Endothelial cell of umbilical vein (primary cell): ENCODE results near the gene DTNA. TPM values are rescaled to one million over a fixed set of nuclear protein-coding genes. Genes with fewer than 3 reads are reported as not detected.

Experiments used
- BruUV-seq: library from RNA; stranded (reverse); fragments of 400-500 nt; replicated peaks from 2 replicates; lab custom pipeline; 2021; lab: Mats Ljungman, UMichigan
- CTCF ChIA-PET: fragments of 300-600, 350-600 bp; sonication (Branson Sonifier 250); formaldehyde crosslinking; loops from one replicate; lab custom pipeline; 2021; ENCODE audit warnings: antibody characterized with exemption, inconsistent platforms; lab: Charles Lee
- POLR2A ChIA-PET: fragments of 300-600, 350-600 bp; sonication (Branson Sonifier 250); formaldehyde crosslinking; loops from one replicate; lab custom pipeline; 2021; ENCODE audit warnings: antibody characterized with exemption, inconsistent platforms; lab: Charles Lee
- DNase-seq: peaks from one replicate; pipeline ENCODE4 v3.0.0-alpha.2; 2011; ENCODE audit warnings: low read depth, low spot score
- FAIRE-seq: peaks from 2 replicates; lab custom pipeline; 2011; peaks lifted over from hg19 to GRCh38; lab: Jason Lieb, UNC
- H2AFZ ChIP-seq: 2 replicates; pipeline ENCODE4 v1.6.0; 2012; ENCODE audit warnings: low read depth, low read length, control low read depth, inconsistent platforms
- H3K27ac ChIP-seq: 2 replicates; pipeline ENCODE4 v1.5.1; 2011; ENCODE audit warnings: low read depth, mild to moderate bottlenecking, control low read depth, low read length, moderate library complexity; ENCODE audit not compliant: insufficient read depth
- H3K27me3 ChIP-seq, 2 experiments: 2 replicates each; pipeline versions ENCODE4 v1.6.0 to v1.6.1; 2011; ENCODE audit warnings: low read length in 2 of 2, mixed read lengths in 1 of 2; ENCODE audit not compliant: control insufficient read depth in 2 of 2, insufficient read depth in 2 of 2
- H3K36me3 ChIP-seq, 2 experiments: 2 replicates in 1 of 2; 3 replicates in 1 of 2; pipeline ENCODE4 v1.5.1; 2011; ENCODE audit warnings: low read length in 2 of 2, mild to moderate bottlenecking in 1 of 2, moderate library complexity in 1 of 2; ENCODE audit not compliant: control insufficient read depth in 2 of 2, insufficient read depth in 2 of 2; ENCODE audit errors: extremely low read depth in 1 of 2
- H3K4me1 ChIP-seq: 3 replicates; pipeline ENCODE4 v1.5.1; 2011; ENCODE audit warnings: mild to moderate bottlenecking, low read length; ENCODE audit not compliant: control insufficient read depth, insufficient read depth; ENCODE audit errors: extremely low read depth
- H3K4me2 ChIP-seq: 2 replicates; pipeline ENCODE4 v1.6.1; 2011; ENCODE audit warnings: low read length, control low read depth, mixed read lengths; ENCODE audit not compliant: insufficient read depth
- H3K4me3 ChIP-seq, 3 experiments: fragments of 200-600 bp in 1 of 3; sonication (generic), shearing (Covaris generic) in 1 of 3; replicated peaks in 1 of 3; 2 replicates each; pipeline ENCODE4 v1.5.1; 2011 to 2016; ENCODE audit warnings: control low read depth in 3 of 3, low read length in 3 of 3, mild to moderate bottlenecking in 2 of 3, inconsistent platforms in 1 of 3, low read depth in 1 of 3, moderate library complexity in 1 of 3; ENCODE audit not compliant: insufficient read depth in 1 of 3
- H3K79me2 ChIP-seq: 2 replicates; pipeline ENCODE4 v1.6.0; 2012; ENCODE audit warnings: low read length, inconsistent platforms; ENCODE audit not compliant: control insufficient read depth, insufficient read depth
- H3K9ac ChIP-seq: replicated peaks from 2 replicates; pipeline ENCODE3; 2011; ENCODE audit warnings: low read length, control low read depth; ENCODE audit not compliant: insufficient read depth; ENCODE audit errors: extremely low read depth
- H3K9me1 ChIP-seq: replicated peaks from 3 replicates; pipeline ENCODE4 v1.6.0; 2011; ENCODE audit warnings: mild to moderate bottlenecking, low read length; ENCODE audit not compliant: control insufficient read depth, insufficient read depth; ENCODE audit errors: extremely low read depth
- H3K9me3 ChIP-seq: replicated peaks from 2 replicates; pipeline ENCODE4 v1.5.1; 2012; ENCODE audit warnings: low read length, inconsistent platforms; ENCODE audit not compliant: control insufficient read depth, insufficient read depth
- H4K20me1 ChIP-seq: replicated peaks from 2 replicates; pipeline ENCODE3; 2011; ENCODE audit warnings: mild to moderate bottlenecking, low read length; ENCODE audit not compliant: control insufficient read depth, insufficient read depth; ENCODE audit errors: extremely low read depth
- GATA2 ChIP-seq: IDR thresholded peaks from 2 replicates; pipeline ENCODE4 v1.7.0; 2011; ENCODE audit warnings: low read depth, mild to moderate bottlenecking, moderate library complexity, mixed read lengths, low read length; ENCODE audit not compliant: insufficient read length, insufficient read depth
- JUN ChIP-seq: IDR thresholded peaks from 2 replicates; pipeline ENCODE4 v1.6.1; 2011; ENCODE audit warnings: borderline replicate concordance, low read depth; ENCODE audit not compliant: insufficient read length, insufficient read depth
- MYC ChIP-seq: IDR thresholded peaks from one replicate; pipeline ENCODE4 v1.6.1; 2011; ENCODE audit warnings: mild to moderate bottlenecking, low read depth, low read length
- POLR2A ChIP-seq: IDR thresholded peaks from 2 replicates; pipeline ENCODE4 v1.6.1; 2012; ENCODE audit warnings: low read depth, mild to moderate bottlenecking, control low read depth, low read length
- POLR2AphosphoS5 ChIP-seq: IDR thresholded peaks from 2 replicates; pipeline ENCODE4 v1.6.1; 2012; ENCODE audit warnings: low read depth, mild to moderate bottlenecking, control low read depth, low read length, moderate library complexity; ENCODE audit not compliant: insufficient read depth
- dilution Hi-C: fragments of 300-500 bp; cut with MboI; formaldehyde crosslinking; loops from one replicate; pipeline ENCODE4 v1.15.0; 2019; ENCODE audit warnings: low sequenced_read_pairs; ENCODE audit not compliant: extremely low pct_ligation_motif_present
- intact Hi-C: fragments of 100-400 bp; cut with micrococcal nuclease; formaldehyde crosslinking; loops from one replicate; pipeline ENCODE4 v1.10.0; 2022
- polyA plus RNA-seq, 4 experiments: library from polyadenylated mRNA; depleted of rRNA in 3 of 4; stranded (reverse) in 3 of 4; unstranded in 1 of 4; fragments of >200 nt; gene quantifications; 2 replicates each; pipeline versions ENCODE4 v1.2.1 to v1.2.3, GENCODE V29; 2011 to 2012; ENCODE audit warnings: missing spikeins in 1 of 4
- total RNA-seq: library from RNA; stranded (reverse); gene quantifications from 2 replicates; pipeline ENCODE4 v1.2.3, GENCODE V29; 2021
- TF ChIP-seq, protein P1 (sequence below), 2 donors: IDR thresholded peaks; 1 replicate in 1 of 2; 2 replicates in 1 of 2; pipeline ENCODE4 v1.5.1; 2011; ENCODE audit warnings: low read length in 2 of 2, mild to moderate bottlenecking in 2 of 2, moderate library complexity in 2 of 2, control low read depth in 1 of 2, inconsistent platforms in 1 of 2, low read depth in 1 of 2; ENCODE audit not compliant: insufficient read depth in 1 of 2; ENCODE audit errors: extremely low read depth in 1 of 2
- TF ChIP-seq, protein P2 (sequence below): IDR thresholded peaks from 2 replicates; pipeline ENCODE4 v1.6.1; 2011; ENCODE audit not compliant: insufficient read depth, insufficient read length

The DTNA gene
- total and polyA plus RNA-seq, 2 donors (not counting 3 experiments of a cell fraction or from before 2014, with no cell fraction given), result 6.6 to 15.3 TPM

DNA sequence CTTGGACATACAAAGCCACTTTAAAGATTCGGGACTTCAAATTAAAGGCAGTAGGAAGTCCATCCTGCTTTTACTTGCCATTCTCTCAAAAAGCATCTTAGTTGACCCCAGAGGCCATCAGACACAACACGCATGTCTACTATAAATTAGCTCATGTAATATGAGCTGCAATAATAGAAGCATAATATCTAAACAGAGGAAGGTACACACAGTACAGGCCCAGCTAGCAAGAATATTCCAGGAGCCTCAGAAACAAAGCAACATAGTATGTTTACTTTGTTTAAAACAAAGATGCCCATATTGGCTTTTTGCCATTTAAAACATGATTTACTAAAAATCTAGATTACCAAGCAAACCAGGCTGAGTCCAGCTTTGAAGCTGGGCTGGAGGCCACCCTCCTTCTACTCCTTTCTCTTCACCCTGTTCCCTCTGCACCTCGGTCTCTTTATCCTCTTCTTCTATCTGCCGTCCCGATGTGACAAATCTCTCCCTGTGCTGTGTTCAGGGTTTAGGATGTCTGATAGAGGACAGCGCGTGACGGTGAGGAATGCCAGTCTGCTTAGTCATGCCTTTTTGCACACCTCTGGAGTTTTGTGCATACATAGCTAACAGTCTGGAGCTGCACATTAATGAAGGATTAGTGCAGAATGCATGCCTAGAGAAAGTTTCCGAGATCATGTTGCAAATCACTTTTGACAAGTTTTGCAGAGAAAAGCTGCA, 28.2 kb downstream of the DTNA start:
- DNase-seq (peak; percentile 8), FAIRE-seq (no peak)
- H3K79me2 ChIP-seq, result no peaks in the 10 kb centered on the region
- dilution Hi-C loops (no loop called here), intact Hi-C loops (no loop called here)
- H2AFZ ChIP-seq, result no peak overlapping the region
- no peak overlapping the region for H3K4me3 ChIP-seq
- no peaks in the 10 kb centered on the region for H3K27me3 ChIP-seq
- CTCF ChIA-PET, result interaction anchor here (1.5 to 2.2 kb wide), 2 partner anchors 50 to 77 kb away, joined by 4 to 8 read pairs; no protein-coding TSS in a partner anchor
- no peaks in the 10 kb centered on the region for H4K20me1 ChIP-seq
- POLR2A ChIA-PET, result no interaction called here
- no TSS peak for BruUV-seq
- no peaks in the 10 kb centered on the region for H3K36me3 ChIP-seq
- no peak overlapping the region for H3K27ac ChIP-seq
- TF ChIP-seq JUN (no peak), MYC (no peak), POLR2A (no peak), POLR2AphosphoS5 (no peak), GATA2 (no peak)
- TF ChIP-seq, protein P1, sequence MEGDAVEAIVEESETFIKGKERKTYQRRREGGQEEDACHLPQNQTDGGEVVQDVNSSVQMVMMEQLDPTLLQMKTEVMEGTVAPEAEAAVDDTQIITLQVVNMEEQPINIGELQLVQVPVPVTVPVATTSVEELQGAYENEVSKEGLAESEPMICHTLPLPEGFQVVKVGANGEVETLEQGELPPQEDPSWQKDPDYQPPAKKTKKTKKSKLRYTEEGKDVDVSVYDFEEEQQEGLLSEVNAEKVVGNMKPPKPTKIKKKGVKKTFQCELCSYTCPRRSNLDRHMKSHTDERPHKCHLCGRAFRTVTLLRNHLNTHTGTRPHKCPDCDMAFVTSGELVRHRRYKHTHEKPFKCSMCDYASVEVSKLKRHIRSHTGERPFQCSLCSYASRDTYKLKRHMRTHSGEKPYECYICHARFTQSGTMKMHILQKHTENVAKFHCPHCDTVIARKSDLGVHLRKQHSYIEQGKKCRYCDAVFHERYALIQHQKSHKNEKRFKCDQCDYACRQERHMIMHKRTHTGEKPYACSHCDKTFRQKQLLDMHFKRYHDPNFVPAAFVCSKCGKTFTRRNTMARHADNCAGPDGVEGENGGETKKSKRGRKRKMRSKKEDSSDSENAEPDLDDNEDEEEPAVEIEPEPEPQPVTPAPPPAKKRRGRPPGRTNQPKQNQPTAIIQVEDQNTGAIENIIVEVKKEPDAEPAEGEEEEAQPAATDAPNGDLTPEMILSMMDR (IDR thresholded peaks at IDR 0.05; ENCODE audit: extremely low read depth in 1 of 2, insufficient read depth in 1 of 2, low read depth in 1 of 2, low read length in 2 of 2), result no peak
- TF ChIP-seq, protein P2, sequence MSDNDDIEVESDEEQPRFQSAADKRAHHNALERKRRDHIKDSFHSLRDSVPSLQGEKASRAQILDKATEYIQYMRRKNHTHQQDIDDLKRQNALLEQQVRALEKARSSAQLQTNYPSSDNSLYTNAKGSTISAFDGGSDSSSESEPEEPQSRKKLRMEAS, result no peak
- H3K4me2 ChIP-seq, result no peak overlapping the region
- H3K9me3 ChIP-seq, result no peaks in the 10 kb centered on the region
- no peaks in the 10 kb centered on the region for H3K9me1 ChIP-seq
- H3K4me1 ChIP-seq, result peaks cover 9% of the 10 kb centered on the region
- H3K9ac ChIP-seq, result no peak overlapping the region
